Dedifferentiated amniotic fluid mesenchymal stem cell (primary cell): ENCODE results near the gene ALAD.
"Not testable (repeated sequence)": the region's sequence is repeated elsewhere in the genome, so short reads cannot be mapped to it uniquely, and the experiment has no call there.

Experiments used
- DNase-seq: peaks from one replicate; pipeline ENCODE4 v3.0.0-alpha.2; 2016; ENCODE audit errors: extremely low spot score

The ALAD gene

DNA sequence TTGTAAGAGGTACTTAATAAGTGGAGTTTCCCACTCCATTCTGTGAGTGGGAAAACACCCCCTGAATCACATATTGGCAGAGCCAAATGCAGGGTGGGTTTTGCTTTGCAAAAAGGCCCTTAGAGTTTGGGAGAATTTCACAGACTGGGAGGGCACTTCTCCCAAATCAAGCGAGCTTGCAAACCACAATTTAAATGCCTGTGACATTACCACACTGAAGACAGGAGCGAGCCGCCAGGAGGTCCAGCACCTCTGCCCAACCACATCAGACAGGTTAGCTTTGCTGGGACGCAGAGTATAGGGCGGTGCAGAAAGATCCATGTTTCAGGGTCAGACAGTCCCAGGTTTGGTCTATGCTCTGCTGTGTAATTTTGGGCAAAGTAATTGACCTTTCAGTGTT, 2.3 kb downstream of the ALAD start:
- DNase-seq = no peak

- no peak for DNase-seq
Observed at GRCh38 chr9:113397203-113397631, 3.9 kb downstream of the ALAD start.

GRCh38 chr9:113395000-113395861, 5.9 kb downstream of the ALAD start:
- no peak for DNase-seq

DNA sequence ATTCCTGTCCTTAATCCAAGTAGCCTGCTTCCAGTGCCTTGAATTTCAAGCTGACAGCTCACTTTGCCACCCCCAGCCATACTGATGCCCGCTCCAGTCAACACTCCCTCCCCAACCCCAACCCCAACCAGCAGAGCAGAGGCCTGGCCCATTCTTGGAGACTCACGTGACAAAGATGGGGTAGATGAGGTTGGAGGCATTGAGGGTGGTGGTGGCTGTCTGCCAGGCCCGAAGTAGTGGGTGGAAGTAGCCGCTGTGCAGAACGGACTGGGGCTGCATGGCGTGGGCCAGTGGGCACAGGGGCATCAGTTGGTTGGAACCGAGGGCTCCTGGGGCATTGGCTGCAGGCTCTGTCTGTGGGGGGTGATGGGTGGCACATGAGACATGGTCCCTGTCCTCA, 7.8 kb downstream of the ALAD start:
- no peak for DNase-seq

GRCh38 chr9:113391917-113392316, 9.2 kb downstream of the ALAD start:
- no peak for DNase-seq

- no peak for DNase-seq
Observed at GRCh38 chr9:113390192-113390960, 10.7 kb downstream of the ALAD start.

GRCh38 chr9:113389451-113389850, 11.6 kb downstream of the ALAD start:
- DNase-seq = no peak

DNA sequence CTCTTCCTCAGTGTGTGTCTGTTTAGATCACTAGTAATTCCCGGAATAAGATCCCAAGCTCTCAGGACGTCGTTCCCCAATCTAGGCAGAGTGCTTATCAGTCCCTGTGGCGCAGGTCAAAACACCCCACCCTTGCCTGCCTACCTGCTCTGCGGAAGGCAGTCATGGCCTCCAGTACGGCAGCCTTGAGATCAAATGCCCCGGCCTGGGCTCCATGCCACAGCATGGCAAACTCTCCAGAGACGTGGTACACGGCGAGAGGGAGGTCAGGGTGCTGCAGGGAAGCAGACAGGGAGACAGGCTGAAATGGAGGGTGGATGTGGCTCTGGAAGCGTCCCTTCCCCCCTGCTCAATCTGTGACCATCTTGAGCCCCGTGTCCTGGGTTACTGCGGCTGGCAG, 12.3 kb downstream of the ALAD start:
- no peak for DNase-seq

DNA sequence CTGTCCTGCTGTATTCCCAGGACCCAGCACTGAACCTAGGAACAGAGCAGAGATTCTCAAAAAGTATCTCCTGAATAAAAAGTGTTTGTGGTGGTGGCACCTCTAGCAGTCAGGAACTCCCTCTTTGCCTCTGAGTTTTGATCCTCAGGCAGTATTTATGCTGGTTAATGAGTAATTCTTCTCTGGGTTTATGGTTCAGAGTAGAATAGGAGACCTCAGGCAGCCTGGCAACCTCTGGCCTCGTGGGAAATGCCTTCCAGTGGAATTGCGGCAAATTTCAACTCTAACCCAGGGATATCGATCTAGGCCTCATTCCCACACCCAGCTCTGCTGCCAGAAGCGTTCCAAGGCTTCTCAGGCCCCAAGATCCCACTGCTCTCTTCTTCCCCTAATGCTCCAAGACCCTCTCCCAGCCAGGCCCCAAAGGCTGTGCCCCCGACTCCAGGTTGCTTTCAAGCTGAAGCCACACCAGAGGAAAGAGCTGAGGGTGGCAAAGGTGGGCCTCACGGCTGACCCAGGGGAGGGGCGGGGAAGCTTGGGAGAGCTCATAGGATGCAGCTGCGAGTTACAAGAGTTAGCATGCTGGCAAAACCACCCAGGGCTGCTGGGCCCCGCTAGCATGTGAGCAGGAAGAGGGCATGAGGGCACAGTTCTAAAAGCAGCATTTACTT, 13.4 kb downstream of the ALAD start:
- DNase-seq = no peak

DNA sequence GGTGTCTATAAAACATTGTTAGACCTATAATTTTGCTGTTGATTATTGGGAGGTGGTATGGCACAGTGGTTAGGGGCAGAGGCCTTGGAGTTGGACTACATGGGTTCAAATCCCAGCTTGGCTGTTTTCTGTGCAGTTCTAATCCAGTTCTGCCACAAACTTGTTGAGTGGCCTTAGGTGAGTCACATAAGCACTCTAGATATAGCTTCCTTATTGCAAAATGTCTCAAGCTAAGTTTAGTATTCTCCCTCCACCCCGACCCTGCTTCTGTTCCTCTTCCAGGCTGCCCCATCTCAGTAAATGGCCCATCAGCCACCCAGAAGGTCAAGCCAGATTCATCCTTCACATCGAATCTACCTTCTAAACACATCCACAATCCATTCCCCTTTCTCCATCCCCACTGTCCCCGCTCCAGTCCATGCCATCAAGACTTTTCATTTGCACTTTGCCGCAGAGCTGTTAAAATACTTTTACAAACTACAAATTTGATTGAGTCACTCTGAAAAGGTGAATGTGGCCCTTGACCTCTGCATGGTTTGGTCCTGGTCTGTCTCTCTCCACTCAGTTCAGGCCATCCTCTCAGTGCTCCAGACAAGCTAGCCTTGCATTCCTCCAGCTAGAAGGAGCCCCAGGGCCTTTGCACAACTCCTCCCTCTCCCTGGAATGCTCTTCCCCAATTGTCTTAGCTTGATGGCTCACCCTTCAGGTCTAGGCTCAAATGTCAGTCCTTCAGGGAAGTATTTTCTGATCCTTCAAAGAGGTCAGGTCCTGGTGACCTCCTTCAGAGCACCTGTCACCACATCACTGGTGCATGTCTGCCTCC, 14.3 kb downstream of the ALAD start:
- no peak for DNase-seq

- no peak for DNase-seq
Observed at GRCh38 chr9:113381909-113382411, 19.1 kb downstream of the ALAD start.

- not testable (repeated sequence) for DNase-seq
Observed at GRCh38 chr9:113381441-113381840, 19.6 kb downstream of the ALAD start.

- DNase-seq = no peak
Observed at GRCh38 chr9:113380869-113381378, 20.2 kb downstream of the ALAD start.

- DNase-seq = not testable (repeated sequence)
Observed at GRCh38 chr9:113379829-113380210, 21.3 kb downstream of the ALAD start.

DNA sequence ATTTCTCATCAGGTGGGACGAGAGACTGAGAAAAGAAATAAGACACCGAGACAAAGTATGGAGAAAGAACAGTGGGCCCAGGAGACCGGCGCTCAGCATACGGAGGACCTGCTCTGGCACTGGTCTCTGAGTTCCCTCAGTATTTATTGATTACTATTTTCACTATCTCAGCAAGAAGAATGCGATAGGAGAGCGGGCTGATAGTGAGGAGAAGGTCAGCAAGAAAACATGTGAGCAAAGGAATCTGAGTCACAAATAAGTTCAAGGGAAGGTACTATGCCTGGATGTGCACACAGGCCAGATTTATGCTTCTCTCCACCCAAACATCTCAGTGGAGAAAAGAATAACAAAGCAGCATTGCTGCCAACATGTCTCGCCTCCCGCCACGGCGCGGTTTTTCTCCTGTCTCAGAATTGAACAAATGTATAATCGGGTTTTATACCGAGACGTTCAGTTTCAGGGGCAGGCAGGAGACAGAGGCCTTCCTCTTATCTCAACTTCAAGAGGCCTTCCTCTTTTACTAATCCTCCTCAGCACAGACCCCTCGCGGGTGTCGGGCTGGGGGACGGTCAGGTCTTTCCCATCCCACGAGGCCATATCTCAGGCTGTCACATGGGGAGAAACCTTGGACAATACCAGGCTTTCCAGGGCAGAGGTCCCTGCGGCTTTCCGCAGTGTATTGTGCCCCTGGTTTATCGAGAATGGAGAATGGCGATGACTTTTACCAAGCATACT, 21.8 kb downstream of the ALAD start:
- DNase-seq = not testable (repeated sequence)

DNA sequence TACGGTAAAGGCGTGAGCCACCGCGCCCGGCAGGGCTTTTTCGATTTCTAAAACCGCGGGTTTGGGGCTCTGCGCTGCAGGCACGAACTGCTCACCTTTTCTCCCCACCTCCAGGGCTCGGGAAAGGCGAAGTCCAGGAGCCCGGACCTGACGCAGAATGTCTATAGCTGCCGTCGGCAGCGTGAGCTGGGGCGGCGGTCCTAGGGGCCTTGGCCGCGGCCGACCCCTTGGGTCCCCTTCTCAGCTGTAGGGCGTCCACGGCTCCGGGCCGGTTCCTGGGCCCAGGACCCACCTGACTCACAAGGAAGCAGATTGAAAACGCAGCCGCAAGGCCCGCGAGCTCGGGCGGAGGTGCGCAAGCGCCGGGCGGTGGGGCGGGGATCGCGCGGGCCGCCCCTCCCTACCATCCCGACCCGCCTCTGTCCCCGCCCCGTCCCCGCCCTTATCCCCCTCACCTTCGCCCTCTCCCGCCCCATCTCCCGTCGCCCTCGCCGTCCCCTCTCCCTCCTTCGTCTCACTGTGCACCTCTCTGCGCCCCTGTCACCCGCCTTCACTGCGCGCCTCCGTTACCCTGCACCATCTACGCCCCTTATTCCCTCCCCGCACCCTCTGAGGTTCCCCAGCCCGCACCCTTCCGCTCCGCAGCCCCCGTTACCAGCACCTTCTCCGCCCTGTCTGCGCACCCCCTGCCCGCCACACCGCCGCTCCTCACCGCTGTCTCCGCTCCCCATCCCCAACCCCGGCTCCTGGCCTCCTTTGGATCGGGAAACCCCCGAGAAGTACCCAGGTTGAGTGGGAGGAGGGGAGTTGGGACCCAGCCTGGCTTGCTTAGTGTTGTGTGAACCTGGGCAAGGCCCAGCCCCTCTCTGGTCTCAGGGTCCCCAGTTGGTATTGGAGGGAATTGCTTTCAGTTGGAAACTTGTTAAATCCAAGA, 24.2 kb downstream of the ALAD start, which contains the start of gene HDHD3:
HDHD3 (minus strand) TSS at position 353 of the 934 bp plus-strand sequence. CDS start 2,632 bp downstream, outside the sequence.
- DNase-seq = peak; percentile 37

GRCh38 chr9:113375057-113376023, 25.7 kb downstream of the ALAD start:
- no peak for DNase-seq
